ENCODE measurements around the gene TMEM54.

TMEM54 gene

DNA sequence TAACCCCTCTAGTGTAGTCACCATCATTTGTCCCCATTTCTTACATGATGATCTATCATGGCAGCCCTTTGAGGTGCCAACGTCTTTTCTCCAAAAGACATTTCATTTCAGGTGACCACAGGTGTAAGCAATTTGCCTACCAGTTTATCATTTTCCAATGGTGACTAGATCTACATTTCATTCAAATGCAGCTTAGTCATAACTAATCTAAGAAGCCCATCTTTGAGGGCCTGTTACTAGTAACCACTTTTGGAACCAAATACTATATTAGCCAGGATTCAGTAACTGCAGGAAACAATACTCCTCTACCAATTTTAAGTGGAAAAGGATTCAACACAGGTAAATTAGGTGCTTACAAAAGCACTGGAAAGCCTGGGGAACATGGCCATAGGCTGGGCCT lies 30.6 kb upstream of the TMEM54 start:
- Histone ChIP-seq H3K27me3 (replicated peaks; ENCODE audit: control insufficient read depth, insufficient read depth, low read length) (peaks cover 3% of the 10 kb centered on the region), H3K36me3 (ENCODE audit: control insufficient read depth, insufficient read depth, low read length, severe bottlenecking) (peaks cover 13% of the 10 kb centered on the region), H3K9me3 (ENCODE audit: control insufficient read depth, low read length) (no peaks in the 10 kb centered on the region), H3K9ac (ENCODE audit: low read length) (no peak overlapping the region), H3K4me3 (ENCODE audit: low read length) (no peak overlapping the region), H3K4me1 (ENCODE audit: control insufficient read depth, insufficient read depth, low read length) (peaks cover 6% of the 10 kb centered on the region)
- no peak for DNase-seq (ENCODE audit: low read depth)

DNA sequence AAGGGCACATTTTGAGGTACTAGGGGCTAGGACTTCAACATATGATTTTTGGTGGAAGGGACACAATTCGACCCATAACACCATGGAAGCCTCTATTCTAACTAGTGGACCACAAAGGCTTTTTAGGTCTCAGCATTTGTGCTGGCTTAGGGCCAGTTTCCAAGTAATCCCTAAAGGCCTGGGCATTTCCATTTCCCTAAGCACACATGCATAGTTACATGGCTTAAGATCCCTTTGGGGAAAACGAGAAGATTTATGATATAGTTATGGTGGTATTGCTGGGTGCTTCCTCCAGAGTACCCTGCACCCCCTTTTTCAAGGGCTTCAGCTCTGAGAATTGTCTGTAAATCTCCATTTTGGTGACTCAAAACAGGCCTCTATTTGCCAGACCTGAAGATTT lies 28.2 kb upstream of the TMEM54 start:
- Histone ChIP-seq H3K36me3 (ENCODE audit: control insufficient read depth, insufficient read depth, low read length, severe bottlenecking) (no peaks in the 10 kb centered on the region), H3K4me3 (ENCODE audit: low read length) (no peak overlapping the region), H3K9ac (ENCODE audit: low read length) (no peak overlapping the region), H3K9me3 (ENCODE audit: control insufficient read depth, low read length) (no peaks in the 10 kb centered on the region), H3K4me1 (ENCODE audit: control insufficient read depth, insufficient read depth, low read length) (peaks cover 22% of the 10 kb centered on the region), H3K27me3 (replicated peaks; ENCODE audit: control insufficient read depth, insufficient read depth, low read length) (peaks cover 3% of the 10 kb centered on the region)
- DNase-seq (ENCODE audit: low read depth), result no peak

DNA sequence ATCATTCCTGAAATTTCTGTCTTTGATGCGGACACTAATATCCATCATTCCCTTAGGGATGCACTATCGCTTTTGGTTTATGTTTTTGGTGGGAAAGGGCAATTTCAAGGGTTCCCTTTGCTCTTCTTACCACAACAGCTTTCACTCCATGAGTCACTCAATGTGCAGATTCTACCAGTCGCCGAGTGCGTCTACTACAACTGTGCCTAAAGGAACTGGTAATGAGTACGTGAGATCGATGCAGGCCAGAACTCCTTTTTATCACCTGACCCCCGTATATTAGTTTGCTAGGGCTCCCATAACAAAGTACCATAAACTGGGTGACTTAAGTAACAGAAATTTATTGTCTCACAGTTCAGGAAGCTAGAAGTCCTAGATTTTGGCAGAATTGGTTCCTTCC lies 27.5 kb upstream of the TMEM54 start:
- no peak overlapping the region for H3K9ac ChIP-seq (ENCODE audit: low read length)
- H3K9me3 ChIP-seq (ENCODE audit: control insufficient read depth, low read length), result no peaks in the 10 kb centered on the region
- DNase-seq (ENCODE audit: low read depth), result no peak
- H3K4me1 ChIP-seq (ENCODE audit: control insufficient read depth, insufficient read depth, low read length), result peaks cover 18% of the 10 kb centered on the region
- peaks cover 8% of the 10 kb centered on the region for H3K27me3 ChIP-seq (replicated peaks; ENCODE audit: control insufficient read depth, insufficient read depth, low read length)
- no peaks in the 10 kb centered on the region for H3K36me3 ChIP-seq (ENCODE audit: control insufficient read depth, insufficient read depth, low read length, severe bottlenecking)
- no peak overlapping the region for H3K4me3 ChIP-seq (ENCODE audit: low read length)

DNA sequence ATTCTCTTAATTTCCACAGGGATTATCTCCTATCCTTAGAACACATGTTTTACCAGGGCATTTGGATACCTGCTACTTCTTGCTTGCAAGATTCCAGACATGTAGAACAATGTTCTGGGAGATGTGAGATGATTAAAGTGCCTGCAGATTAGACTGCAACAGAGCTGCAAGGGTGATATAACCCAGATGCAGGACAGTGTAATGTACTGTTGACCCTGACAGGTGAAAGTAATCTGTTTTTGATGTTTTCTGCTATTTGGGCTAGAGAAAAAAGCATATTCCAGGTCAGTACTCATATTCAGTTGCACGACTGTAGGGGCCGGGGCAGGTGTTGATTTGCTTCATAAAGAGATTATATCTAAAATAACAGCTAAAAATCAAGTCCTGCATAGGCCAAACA lies 27.1 kb upstream of the TMEM54 start:
- H3K27me3 ChIP-seq (replicated peaks; ENCODE audit: control insufficient read depth, insufficient read depth, low read length), result peaks cover 10% of the 10 kb centered on the region
- no peak overlapping the region for H3K4me3 ChIP-seq (ENCODE audit: low read length)
- peaks cover 16% of the 10 kb centered on the region for H3K4me1 ChIP-seq (ENCODE audit: control insufficient read depth, insufficient read depth, low read length)
- H3K36me3 ChIP-seq (ENCODE audit: control insufficient read depth, insufficient read depth, low read length, severe bottlenecking), result no peaks in the 10 kb centered on the region
- H3K9me3 ChIP-seq (ENCODE audit: control insufficient read depth, low read length), result no peaks in the 10 kb centered on the region
- DNase-seq (ENCODE audit: low read depth), result no peak
- no peak overlapping the region for H3K9ac ChIP-seq (ENCODE audit: low read length)

DNA sequence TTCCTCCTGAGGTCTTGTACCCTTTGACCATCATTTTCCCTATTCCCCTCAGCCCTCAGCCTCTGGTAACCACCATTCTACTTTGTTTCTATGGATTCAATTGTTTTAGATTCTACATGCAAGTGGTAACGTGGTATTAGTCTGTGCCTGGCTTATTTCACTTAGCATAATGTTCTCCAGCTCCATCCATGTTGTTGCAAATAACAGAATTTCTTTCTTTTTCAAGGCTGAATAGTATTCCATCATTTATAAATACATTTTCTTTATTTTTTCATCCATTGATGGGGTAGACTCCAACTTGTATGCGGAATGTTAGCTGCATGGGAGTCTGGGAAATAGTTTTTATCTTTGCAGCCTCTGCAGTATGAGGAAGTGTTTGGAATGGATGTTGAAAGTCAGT lies 26.3 kb upstream of the TMEM54 start:
- peaks cover 10% of the 10 kb centered on the region for H3K27me3 ChIP-seq (replicated peaks; ENCODE audit: control insufficient read depth, insufficient read depth, low read length)
- no peaks in the 10 kb centered on the region for H3K36me3 ChIP-seq (ENCODE audit: control insufficient read depth, insufficient read depth, low read length, severe bottlenecking)
- no peak for DNase-seq (ENCODE audit: low read depth)
- H3K9ac ChIP-seq (ENCODE audit: low read length), result no peak overlapping the region
- peaks cover 16% of the 10 kb centered on the region for H3K4me1 ChIP-seq (ENCODE audit: control insufficient read depth, insufficient read depth, low read length)
- no peaks in the 10 kb centered on the region for H3K9me3 ChIP-seq (ENCODE audit: control insufficient read depth, low read length)
- H3K4me3 ChIP-seq (ENCODE audit: low read length), result no peak overlapping the region

DNA sequence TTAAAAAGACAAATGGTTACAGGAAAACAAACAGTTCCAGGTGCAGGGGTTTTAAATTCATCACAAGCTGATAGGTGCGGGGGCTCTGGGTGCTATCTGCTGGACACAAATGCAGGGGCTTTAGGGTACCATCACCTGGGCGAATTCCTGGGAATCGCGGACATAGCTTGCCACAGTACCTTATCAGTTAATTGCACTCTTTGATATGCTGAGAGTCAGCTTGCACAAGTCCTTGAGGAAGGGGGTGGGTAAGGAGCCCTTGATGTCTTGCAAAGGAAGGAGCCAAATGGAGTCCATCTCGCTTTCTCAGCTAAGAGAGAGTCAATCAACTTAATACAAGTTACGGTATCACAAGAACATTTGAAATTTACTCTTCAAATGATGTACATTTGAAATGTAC lies 25.4 kb upstream of the TMEM54 start:
- H3K4me3 ChIP-seq (ENCODE audit: low read length), result no peak overlapping the region
- peaks cover 16% of the 10 kb centered on the region for H3K4me1 ChIP-seq (ENCODE audit: control insufficient read depth, insufficient read depth, low read length)
- no peaks in the 10 kb centered on the region for H3K9me3 ChIP-seq (ENCODE audit: control insufficient read depth, low read length)
- H3K27me3 ChIP-seq (replicated peaks; ENCODE audit: control insufficient read depth, insufficient read depth, low read length), result peaks cover 10% of the 10 kb centered on the region
- H3K9ac ChIP-seq (ENCODE audit: low read length), result no peak overlapping the region
- no peaks in the 10 kb centered on the region for H3K36me3 ChIP-seq (ENCODE audit: control insufficient read depth, insufficient read depth, low read length, severe bottlenecking)
- no peak for DNase-seq (ENCODE audit: low read depth)

DNA sequence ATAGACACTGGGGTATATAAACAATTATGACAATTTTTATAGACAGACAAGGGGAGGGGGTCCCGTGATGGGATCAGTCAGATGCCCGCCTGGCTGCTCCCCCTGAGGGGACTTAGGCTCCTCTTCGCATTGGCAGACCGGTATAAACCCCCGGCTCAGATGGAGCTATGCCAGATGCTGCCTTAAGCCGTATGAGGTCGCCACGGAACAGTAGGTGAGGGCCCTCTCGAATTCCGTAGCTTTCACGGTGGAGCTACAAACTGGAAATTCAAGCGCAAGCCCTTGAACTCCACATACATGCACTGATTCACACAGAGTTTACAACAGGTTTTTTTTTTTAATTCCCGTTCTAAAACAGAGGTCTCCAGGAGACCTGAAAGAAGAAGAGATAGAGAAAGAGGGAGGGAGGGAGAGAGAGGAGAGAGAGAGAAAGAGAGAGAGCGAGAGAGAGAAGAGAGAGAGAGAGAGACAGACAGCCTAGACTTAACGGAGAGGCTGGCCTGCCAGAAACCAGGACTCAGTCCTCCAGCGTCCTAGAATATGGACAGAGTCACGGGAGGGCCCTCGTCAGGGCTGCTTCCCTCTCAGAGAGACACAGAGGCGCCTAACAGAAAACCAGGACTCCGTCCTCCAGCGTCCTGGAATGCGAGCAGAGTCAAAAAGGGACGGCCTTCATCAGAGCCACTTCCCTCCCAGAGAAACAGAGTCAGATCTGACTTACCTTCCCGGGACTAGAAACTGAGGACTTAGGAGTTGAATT lies 24.4 kb upstream of the TMEM54 start:
- peaks cover 23% of the 10 kb centered on the region for H3K4me1 ChIP-seq (ENCODE audit: control insufficient read depth, insufficient read depth, low read length)
- DNase-seq (ENCODE audit: low read depth), result no peak
- no peak overlapping the region for H3K9ac ChIP-seq (ENCODE audit: low read length)
- H3K27me3 ChIP-seq (replicated peaks; ENCODE audit: control insufficient read depth, insufficient read depth, low read length), result peaks cover 10% of the 10 kb centered on the region
- H3K4me3 ChIP-seq (ENCODE audit: low read length), result peak overlapping the region; percentile 41
- H3K9me3 ChIP-seq (ENCODE audit: control insufficient read depth, low read length), result no peaks in the 10 kb centered on the region
- no peaks in the 10 kb centered on the region for H3K36me3 ChIP-seq (ENCODE audit: control insufficient read depth, insufficient read depth, low read length, severe bottlenecking)

DNA sequence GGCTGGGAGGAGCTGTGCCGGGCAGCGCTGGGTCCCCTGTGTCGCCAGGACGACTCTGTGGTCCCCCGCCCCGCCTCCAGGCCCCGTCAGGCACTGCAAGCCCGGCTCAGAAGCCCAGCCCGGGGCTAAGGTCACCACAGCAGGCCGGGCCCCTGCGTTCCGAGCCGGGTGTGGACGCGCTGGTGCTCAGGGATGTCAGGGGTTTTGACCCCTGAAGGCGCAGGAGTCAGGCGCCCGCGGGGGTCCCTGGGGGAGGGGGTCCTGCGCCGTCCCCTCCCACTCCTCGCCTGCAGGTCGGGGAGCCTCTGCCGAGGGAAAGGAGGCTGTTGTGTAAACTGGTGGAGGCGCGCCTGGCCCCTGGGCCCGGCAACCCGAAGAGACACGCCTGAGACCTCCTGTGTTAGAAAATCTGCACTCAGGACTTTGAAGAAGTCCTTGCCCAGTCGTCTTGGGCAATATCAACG lies 23.7 kb upstream of the TMEM54 start:
- H3K27me3 ChIP-seq (replicated peaks; ENCODE audit: control insufficient read depth, insufficient read depth, low read length), result peaks cover 10% of the 10 kb centered on the region
- H3K36me3 ChIP-seq (ENCODE audit: control insufficient read depth, insufficient read depth, low read length, severe bottlenecking), result no peaks in the 10 kb centered on the region
- DNase-seq (ENCODE audit: low read depth), result no peak
- H3K9me3 ChIP-seq (ENCODE audit: control insufficient read depth, low read length), result no peaks in the 10 kb centered on the region
- peaks cover 29% of the 10 kb centered on the region for H3K4me1 ChIP-seq (ENCODE audit: control insufficient read depth, insufficient read depth, low read length)
- peak overlapping the region; percentile 41 for H3K4me3 ChIP-seq (ENCODE audit: low read length)
- peak overlapping the region; percentile 49 for H3K9ac ChIP-seq (ENCODE audit: low read length)

DNA sequence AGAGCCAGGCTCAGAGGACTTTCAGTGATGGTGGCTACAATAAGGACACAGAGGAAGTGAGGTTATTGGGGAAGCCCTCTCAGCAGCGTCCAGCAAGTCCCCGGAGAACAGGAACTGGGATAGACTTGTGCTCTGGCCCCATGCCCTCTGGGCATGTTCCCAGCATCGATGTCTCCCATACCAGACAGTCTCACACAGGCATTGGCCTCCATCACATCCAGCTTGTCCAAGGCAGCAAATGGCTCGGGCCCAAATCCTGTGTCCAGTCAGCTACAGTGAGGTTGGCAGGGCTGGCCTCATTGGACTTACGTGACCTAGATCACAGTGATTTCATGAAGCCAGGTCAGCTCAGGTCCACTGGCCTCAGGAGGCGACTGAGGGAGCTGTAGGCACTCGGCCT lies 19.6 kb upstream of the TMEM54 start:
- Histone ChIP-seq H3K4me1 (ENCODE audit: control insufficient read depth, insufficient read depth, low read length) (peaks cover 32% of the 10 kb centered on the region), H3K4me3 (ENCODE audit: low read length) (no peak overlapping the region), H3K36me3 (ENCODE audit: control insufficient read depth, insufficient read depth, low read length, severe bottlenecking) (no peaks in the 10 kb centered on the region), H3K27me3 (replicated peaks; ENCODE audit: control insufficient read depth, insufficient read depth, low read length) (peaks cover 7% of the 10 kb centered on the region), H3K9ac (ENCODE audit: low read length) (no peak overlapping the region), H3K9me3 (ENCODE audit: control insufficient read depth, low read length) (no peaks in the 10 kb centered on the region)
- DNase-seq (ENCODE audit: low read depth), result no peak

DNA sequence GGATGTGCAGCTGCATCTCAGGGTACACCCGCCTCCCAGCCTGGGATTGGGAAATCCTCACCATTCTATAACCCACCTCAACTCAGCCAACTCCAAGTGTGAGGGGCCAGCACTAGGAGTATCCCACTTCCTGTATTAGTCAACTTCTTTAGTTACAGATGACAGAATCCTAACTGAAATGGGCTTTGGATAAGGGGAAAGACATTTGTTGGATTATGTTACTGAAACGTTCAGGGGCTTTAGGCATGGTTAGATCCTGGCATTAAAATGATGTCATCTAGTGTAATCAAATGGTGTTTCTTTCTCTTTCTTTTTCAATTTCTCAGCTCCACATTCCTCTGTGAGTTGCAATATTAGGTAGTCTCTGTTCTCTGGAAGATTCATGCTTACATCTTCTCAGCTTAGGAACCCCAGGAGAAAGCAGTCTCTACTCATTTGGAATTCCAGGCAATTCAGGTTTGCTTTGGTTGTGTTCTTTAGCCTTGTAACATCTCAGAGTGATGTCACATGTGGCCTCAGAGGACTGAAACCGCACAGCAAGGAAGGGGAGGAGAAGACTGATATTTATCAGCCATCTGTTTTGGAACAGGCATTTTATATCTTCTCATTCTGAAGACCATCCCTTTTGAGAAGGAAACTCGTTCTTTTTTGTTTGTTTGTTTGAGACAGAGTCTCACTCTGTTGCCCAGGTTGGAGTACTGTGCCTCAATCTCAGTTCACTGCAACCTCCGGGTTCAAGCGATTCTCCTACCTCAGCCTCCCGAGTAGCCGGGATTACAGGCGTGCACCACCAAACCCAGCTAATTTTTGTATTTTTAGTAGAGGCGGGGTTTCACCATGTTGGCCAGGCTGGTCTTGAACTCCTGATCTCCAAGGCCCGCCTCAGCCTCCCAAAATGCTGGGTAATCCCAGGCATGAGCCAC lies 18.9 kb upstream of the TMEM54 start:
- H3K4me1 ChIP-seq (ENCODE audit: control insufficient read depth, insufficient read depth, low read length), result peaks cover 24% of the 10 kb centered on the region

DNA sequence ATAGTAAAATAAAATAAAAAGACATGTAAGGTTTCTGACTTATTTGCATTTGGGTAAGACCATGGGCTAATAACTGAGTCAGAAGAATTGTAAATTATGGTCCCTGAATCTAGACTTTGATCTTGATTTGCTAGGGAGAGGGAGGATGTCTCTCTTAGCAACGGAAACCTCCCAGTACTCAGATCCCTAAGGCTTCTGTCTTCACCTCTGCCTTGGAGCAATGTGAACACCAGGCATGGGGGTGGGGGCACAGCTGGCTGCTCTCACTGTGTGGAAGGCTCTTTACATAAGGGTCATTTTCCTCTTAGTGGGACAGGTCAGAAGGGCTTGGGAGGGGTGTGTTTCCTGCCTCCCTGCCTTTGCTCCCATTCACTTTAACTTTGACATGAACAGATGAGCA lies 17.0 kb upstream of the TMEM54 start:
- H3K9ac ChIP-seq (ENCODE audit: low read length), result no peak overlapping the region
- H3K4me3 ChIP-seq (ENCODE audit: low read length), result no peak overlapping the region
- peaks cover 18% of the 10 kb centered on the region for H3K4me1 ChIP-seq (ENCODE audit: control insufficient read depth, insufficient read depth, low read length)
- peaks cover 3% of the 10 kb centered on the region for H3K27me3 ChIP-seq (replicated peaks; ENCODE audit: control insufficient read depth, insufficient read depth, low read length)
- no peak for DNase-seq (ENCODE audit: low read depth)
- H3K9me3 ChIP-seq (ENCODE audit: control insufficient read depth, low read length), result no peaks in the 10 kb centered on the region
- H3K36me3 ChIP-seq (ENCODE audit: control insufficient read depth, insufficient read depth, low read length, severe bottlenecking), result no peaks in the 10 kb centered on the region

More for the DNA sequence above, 18.9 kb upstream of the TMEM54 start:
- Histone ChIP-seq H3K9me3 (ENCODE audit: control insufficient read depth, low read length) (no peaks in the 10 kb centered on the region), H3K9ac (ENCODE audit: low read length) (no peak overlapping the region), H3K4me3 (ENCODE audit: low read length) (peak overlapping the region; percentile 32), H3K36me3 (ENCODE audit: control insufficient read depth, insufficient read depth, low read length, severe bottlenecking) (no peaks in the 10 kb centered on the region), H3K27me3 (replicated peaks; ENCODE audit: control insufficient read depth, insufficient read depth, low read length) (peaks cover 7% of the 10 kb centered on the region)
- DNase-seq (ENCODE audit: low read depth), result peak; percentile 56

Measured in adipocyte (in vitro differentiated cells).